ENCODE measurements around the gene PHF20. TPM values are rescaled to one million over a fixed set of nuclear protein-coding genes. Genes with fewer than 3 reads are reported as not detected.
"Not testable (repeated sequence)": the region's sequence is repeated elsewhere in the genome, so short reads cannot be mapped to it uniquely, and the experiment has no call there.

PHF20 gene
- total RNA-seq, 1 donor from 2014 or later = 37.2 TPM

DNA sequence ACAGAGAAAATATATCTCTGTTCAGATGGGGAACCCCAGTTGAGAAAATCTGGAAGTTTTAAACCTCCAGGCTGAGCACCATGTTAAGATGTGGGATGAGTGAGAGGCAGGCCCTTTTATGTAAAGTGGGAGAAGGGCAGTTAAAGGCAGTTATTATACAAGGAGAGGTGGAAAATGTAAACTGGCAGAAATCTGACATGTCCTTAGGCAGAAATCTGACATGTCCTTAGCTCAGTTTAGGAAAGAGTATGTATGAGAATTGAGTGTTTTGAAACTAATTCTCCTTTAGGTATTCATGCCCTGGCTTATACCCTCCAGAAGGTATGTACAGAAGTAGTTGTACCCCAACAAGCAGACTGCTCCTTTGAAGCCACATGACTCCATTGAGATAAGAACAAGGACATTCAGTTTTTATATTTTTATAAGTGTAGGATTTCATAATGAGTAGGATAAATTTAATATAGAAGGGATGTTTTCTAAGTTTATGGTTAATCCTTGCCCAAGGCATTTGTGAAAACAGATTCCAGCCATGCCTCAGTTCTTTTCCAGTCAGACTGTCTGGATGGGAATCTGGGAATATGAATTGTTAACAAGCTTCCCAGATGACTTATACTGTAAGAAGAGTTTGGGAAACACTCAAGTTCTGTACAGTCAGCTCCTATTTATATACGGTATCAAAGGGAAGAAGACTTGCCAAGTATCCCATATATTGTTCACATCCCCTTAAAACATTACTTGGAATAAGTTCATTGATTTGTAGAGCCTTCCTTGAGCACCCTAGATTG lies 94.8 kb downstream of the PHF20 start:
- no peak for ATAC-seq (ENCODE audit: poor library complexity)
- intact Hi-C loops (cut with DNase I) = no loop called here
- DNase-seq = no peak

DNA sequence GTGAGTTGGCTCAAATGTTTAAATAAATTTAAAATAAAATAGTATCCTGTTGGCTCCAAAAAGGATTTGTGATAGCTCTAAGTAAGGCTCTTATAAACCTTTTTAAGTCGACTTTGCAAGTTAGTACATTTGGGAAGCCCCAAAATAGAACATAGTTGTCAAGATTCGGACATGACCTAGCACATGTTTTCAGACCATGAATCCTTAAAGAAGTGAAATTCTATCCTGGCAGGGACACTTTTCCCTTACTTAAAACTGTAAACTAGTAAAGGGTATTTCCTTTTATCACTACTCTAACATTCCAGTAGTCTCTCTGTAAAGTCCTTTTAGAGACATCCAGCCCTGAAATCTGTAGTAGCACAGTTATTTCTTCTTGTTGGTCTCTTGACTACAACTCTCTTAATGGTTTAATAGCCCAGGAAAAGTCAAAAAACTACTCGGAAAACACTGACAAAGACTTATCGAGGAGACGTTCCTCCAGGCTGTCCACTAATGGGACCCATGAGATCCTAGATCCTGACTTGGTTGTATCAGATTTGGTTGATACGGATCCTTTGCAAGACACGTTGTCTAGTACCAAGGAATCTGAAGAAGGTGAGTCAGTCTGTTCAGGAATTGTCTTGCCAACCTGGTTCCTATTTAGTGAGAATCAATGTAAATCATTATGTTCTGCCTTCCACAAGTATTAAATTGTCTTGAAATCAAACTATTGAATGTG lies 98.9 kb downstream of the PHF20 start:
- ATAC-seq (ENCODE audit: poor library complexity) (no peak), DNase-seq (no peak)
- intact Hi-C loops (cut with DNase I) = no loop called here

DNA sequence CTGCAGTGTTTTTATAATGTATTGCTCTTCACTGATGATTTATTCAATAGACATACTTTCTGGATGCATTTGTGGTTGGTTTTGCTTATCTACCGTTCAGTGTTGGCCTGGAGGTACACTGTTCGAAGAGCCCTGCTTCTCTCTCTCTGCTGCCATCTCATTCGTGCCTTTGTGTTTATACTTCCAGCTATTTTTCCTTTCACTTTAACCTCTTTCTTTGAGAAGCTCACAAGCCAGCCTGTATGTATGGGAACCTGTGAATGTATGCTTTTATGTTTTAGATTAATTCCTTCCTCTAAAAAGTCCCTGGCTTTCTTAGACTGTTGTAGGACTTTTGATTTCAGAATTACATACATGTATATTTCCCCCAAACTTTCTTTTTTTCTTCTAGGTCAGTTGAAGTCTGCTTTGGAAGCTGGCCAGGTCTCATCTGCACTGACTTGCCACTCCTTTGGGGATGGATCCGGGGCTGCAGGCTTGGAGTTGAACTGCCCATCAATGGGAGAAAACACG lies 99.5 kb downstream of the PHF20 start:
- intact Hi-C loops (cut with DNase I) = no loop called here
- ATAC-seq (ENCODE audit: poor library complexity) (peak; percentile 34), DNase-seq (no peak)

DNA sequence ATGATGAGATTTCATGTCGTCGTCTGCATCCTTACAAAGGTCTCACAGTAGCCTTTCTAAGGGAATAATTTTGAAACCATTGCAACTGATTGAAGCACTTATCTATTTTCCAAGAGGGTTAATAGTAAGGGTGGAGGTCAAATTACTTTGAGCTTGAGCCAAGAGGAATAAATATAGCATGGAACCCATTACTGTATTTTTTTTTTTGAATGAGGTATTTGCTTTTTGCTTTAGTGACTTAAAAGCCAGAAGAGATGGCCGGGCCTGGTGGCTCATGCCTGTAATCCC lies 104.2 kb downstream of the PHF20 start:
- no peak for ATAC-seq (ENCODE audit: poor library complexity)

DNA sequence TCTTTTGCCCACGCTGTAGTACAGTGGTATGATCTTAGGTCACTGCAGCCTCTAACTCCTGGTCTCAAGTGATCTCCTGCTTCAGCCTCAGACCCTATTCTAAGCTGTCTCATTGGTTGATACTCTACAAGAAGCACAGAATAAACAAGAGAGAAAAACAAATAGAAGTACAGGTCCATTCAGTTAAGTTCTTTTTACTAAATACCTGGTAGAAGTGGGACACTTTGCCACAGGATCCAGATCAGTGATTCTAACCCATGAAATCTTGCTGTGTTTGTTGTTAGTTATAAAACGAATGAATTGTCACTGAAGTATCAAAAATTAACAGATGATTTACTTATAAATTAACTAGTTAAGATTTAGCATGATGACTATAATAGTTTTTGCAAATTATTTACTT lies 105.8 kb downstream of the PHF20 start:
- ATAC-seq (ENCODE audit: poor library complexity) (no peak), DNase-seq (no peak)
- intact Hi-C loops (cut with DNase I) = no loop called here

More for the DNA sequence above, 104.2 kb downstream of the PHF20 start:
- intact Hi-C loops (cut with DNase I) = no loop called here
- no peak for DNase-seq

DNA sequence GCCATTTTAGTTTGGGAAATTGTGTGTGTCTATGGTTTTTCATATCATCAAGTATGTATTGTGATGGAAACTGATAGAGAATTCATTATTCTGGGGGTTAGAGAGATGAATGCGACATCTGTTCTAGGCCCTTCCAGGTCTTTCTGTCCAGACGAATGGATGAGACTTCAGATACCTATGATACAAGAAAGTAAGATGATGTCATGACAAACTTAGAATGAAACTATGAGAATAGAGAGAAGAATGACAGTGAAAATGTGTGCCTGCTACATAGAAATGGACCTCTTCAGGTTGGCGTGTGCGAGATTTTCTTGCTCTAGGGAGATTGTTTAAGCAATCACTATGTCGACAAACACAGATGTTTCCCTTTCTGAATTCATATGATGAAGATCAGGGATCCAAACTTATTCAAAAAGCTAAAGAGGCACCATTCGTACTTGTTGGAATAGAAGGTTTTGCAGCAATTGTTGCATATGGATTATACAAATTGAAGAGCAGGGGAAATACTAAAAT lies 106.4 kb downstream of the PHF20 start:
- intact Hi-C loops (cut with DNase I) = no loop called here
- DNase-seq (no peak), ATAC-seq (ENCODE audit: poor library complexity) (no peak)

DNA sequence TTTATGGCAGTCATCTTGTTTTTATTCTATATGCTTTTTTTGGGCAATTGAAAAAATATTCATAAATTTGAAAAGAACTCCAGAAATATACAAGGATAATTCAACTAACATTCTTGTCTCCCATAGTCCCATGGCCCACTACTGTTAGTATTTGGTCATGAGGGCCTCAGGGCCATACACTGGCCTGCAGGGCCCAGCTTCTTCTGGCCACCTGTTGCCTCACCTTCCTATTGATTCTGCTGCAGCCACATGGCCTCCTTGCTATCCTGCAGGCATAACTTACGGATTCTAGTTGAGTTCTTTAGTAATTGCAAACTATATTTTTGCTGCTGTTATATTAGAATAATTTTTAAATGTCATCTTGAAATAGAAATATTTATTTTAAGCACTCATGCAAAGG lies 109.9 kb downstream of the PHF20 start:
- DNase-seq (no peak), ATAC-seq (ENCODE audit: poor library complexity) (no peak)
- intact Hi-C loops (cut with DNase I) = loop anchor here (10.0 kb wide), 1 partner anchor 137 kb away; the partner anchor contains the start of gene RBM39

DNA sequence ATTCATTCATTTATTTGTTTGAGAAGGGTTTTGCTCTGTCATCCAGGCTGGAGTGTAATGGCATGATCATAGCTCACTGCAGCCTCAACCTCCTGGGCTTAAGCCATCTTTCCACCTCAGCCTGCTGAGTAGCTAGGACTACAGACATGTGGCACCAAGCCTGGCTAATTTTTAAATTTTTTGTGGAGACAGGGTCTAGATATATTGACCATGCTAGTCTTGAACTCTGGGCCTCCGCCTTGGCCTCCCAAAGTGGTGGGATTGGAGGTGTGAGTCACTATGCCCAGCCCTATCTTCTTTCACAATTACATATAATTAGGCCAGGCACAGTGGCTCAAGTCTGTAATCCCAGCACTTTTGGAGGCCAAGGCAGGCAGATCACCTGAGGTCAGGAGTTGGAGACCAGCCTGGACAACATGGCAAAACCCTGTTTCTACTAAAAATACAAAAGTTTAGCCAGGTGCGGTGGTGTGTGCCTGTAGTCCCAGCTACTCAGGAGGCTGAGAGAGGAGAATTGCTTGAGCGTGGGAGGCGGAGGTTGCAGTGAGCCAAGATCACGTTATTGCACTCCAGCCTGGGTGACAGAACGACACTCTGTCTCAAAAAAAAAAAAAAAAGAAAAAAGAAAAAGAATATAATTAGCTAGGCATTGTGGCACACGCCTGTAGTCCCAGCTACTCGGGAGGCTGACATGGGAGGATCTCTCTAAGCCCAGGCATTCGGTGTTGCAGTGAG lies 110.8 kb downstream of the PHF20 start:
- DNase-seq; ATAC-seq (ENCODE audit: poor library complexity): not testable (repeated sequence)
- intact Hi-C loops (cut with DNase I) = loop anchor here (10.0 kb wide), 1 partner anchor 138 kb away; the partner anchor contains the start of gene RBM39

DNA sequence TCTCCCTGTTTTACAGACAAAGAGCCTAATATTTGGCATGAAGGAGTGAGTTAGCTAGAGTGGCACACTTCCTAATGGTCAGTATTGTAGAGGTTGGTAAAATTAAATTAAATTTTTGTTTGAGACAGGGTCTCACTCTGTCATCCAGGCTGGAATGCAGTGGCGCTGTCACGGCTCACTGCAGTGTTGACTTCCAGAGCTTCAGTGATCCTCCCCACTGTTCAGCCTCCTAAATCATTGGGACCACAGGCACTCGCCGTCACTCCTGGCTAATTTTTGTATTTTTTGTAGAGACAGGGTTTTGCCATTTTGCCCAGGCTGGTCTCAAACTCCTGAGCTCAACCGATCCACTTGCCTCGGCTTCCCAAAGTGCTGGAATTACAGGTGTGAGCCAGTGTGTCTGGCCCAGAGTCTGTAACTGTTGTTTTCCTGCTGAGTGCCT lies 111.5 kb downstream of the PHF20 start:
- ATAC-seq (ENCODE audit: poor library complexity) = no peak
- DNase-seq = no peak
- intact Hi-C loops (cut with DNase I) = loop anchor here (10.0 kb wide), 1 partner anchor 139 kb away; the partner anchor contains the start of gene RBM39

DNA sequence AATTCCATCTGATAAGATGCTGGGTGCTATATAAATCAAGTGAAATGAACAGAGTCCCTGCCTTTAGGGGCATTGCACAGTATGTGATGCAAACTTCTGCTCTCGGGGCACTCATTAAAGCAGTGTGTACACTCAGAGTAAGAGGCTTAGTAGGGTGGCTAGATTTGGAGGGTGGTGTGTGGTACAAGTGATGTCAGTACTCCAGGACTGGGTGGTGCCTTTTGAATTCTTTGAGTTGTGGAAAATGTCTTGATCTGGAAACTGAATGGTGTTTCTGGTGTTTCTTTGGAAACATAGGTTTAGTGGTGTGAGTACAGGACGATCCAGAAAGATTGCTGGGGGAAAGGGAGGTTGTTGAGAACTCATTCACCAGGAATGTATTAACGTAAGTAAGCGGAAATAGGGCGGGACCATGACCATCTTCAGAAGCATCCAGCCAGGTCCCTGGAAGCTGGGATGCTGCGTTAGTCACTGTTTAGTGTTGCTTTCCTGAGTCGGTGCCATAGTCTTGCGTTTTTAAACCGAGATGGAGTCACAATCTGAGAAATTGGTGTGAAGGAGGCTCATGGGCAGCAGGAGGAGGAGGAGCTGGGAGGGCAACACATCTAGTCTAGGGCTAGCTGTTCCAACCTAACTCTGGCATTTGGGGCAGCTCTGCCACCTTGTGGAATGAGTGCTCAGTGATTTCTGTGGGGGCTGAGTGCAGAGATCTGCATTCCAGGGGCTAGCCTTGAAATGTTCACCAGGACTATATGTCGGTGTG lies 112.1 kb downstream of the PHF20 start:
- intact Hi-C loops (cut with DNase I) = loop anchor here (10.0 kb wide), 1 partner anchor 139 kb away; the partner anchor contains the start of gene RBM39
- ATAC-seq (ENCODE audit: poor library complexity) (peak; percentile 84), DNase-seq (peak; percentile 78)

DNA sequence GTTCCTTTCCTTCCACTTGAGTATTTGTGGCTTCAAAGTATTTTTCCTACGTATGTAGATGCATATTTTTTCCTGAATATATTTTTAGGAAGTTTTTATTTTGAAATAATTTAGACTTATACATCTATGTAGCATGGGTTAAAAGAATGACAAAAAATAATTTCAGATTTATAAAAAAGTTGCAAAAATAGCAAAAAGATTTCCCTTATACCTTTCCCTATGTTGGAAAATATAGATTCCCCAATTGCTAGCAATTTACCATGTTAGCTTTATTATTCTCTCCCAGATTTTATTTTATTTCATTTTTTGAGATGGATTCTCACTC lies 112.7 kb downstream of the PHF20 start:
- intact Hi-C loops (cut with DNase I) = loop anchor here (10.0 kb wide), 1 partner anchor 140 kb away; the partner anchor contains the start of gene RBM39
- DNase-seq = no peak
- ATAC-seq (ENCODE audit: poor library complexity) = no peak

DNA sequence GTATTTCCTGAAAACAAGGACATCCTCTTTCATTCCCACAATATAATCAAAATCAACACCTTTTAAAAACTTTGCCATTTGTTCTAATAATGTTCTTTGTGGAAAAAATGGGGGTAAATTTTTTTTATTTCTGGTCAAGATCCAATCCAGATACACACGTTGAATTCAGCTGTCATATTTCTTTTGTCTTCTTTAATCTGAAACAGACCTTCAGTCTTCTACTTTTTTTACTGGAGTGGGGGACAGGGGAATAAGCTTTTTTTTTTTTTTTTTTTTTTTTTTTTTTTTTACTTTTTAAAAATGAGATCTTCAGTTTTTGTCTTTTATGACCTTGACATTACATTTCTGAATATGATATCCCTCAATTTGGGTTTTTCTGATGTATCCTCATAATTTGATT lies 113.4 kb downstream of the PHF20 start:
- no peak for ATAC-seq (ENCODE audit: poor library complexity)
- intact Hi-C loops (cut with DNase I) = loop anchor here (10.0 kb wide), 1 partner anchor 140 kb away; the partner anchor contains the start of gene RBM39

DNA sequence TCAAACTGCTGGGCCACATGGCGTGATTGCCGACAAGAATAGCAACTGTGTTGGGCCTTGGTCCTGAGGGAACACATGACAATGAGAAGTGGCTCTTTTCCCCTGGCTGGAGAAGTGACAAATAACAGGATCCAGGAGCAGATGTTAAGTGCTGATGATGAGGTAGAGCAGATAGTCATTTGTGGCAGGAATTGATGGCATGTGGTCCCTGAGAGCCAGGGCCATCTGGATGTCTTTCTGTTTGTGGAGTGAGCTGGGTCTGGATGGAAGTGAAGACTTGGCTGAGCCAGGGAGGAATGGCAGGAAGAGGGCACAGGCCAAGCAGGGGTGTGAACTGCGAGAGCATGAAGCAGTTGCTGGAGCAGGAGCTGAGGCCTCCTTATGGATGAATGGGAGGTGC lies 114.7 kb downstream of the PHF20 start:
- intact Hi-C loops (cut with DNase I) = loop anchor here (10.0 kb wide), 1 partner anchor 142 kb away; the partner anchor contains the start of gene RBM39
- DNase-seq (peak; percentile 59), ATAC-seq (ENCODE audit: poor library complexity) (peak; percentile 90)

More for the DNA sequence above, 113.4 kb downstream of the PHF20 start:
- no peak for DNase-seq

DNA sequence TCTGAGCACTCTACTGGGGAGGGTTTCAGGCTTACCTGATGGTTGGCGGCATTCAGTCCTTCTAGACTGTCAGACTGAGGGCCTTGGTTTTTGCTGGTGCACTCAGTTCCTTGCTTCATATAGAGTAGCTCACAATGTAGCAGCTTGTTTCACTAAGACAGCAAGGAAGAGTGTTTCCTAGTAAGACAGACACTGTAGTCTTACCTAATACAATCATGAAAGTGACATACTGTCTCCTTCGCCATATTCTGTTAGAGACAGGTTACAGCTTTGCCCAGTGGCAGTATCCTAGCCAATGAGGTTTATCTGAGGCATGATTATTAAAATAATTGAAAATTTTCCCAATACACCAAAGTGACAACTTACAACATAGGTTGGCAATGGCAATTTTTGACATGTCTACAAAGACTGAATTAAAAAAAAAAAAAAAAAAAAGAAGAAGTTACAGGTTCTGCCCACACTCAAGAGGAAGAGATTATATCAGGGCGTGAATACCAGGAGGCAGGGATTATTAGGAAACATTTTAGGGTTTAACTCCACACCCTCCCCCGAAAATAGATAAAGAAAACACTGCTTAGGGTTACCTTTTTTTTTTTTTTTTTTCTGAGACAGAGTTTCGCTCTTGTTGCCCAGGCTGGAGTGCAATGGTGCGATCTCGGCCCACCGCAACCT lies 115.7 kb downstream of the PHF20 start:
- DNase-seq = no peak
- no peak for ATAC-seq (ENCODE audit: poor library complexity)
- intact Hi-C loops (cut with DNase I) = loop anchor here (10.0 kb wide), 1 partner anchor 143 kb away; the partner anchor contains the start of gene RBM39

DNA sequence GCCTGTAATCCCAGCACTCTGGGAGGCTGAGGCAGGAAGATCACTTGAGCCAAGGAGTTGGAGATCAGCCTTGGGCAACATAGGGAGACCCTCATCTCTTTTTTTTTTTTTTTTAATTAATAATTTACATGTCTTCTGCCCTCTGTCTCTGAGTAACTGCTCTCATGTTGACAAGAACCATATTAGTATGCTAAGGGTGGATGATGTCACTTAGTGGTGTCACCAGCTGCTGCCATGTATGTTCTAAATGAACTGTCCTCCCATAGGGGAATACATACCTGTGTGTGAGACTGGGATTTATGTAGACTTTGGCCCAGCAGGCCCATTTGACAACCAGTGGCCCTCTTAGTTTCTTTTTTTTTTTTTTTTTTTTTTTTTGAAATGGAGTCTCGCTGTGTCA lies 116.8 kb downstream of the PHF20 start:
- no peak for ATAC-seq (ENCODE audit: poor library complexity)
- intact Hi-C loops (cut with DNase I) = loop anchor here (10.0 kb wide), 1 partner anchor 144 kb away; the partner anchor contains the start of gene RBM39
- no peak for DNase-seq

DNA sequence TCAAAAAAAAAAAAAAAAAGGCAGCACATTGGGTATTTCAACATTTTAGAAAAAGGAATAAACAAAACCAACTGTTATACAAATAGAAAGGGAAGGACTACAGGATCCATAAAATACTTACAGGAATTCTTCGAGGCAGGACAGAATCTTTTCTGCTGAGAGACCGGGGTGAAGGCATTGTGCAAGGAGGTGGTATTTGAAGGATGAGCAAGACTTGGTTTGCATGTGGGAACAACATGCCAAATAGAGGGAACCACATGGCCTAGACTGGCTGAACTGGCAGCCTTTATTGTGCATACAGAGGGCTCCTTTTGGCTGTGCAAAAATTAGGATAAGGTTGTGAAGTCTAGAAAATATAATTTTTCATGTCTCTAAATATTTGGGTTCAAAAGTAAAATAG lies 119.6 kb downstream of the PHF20 start:
- DNase-seq (no peak), ATAC-seq (ENCODE audit: poor library complexity) (no peak)
- intact Hi-C loops (cut with DNase I) = no loop called here

DNA sequence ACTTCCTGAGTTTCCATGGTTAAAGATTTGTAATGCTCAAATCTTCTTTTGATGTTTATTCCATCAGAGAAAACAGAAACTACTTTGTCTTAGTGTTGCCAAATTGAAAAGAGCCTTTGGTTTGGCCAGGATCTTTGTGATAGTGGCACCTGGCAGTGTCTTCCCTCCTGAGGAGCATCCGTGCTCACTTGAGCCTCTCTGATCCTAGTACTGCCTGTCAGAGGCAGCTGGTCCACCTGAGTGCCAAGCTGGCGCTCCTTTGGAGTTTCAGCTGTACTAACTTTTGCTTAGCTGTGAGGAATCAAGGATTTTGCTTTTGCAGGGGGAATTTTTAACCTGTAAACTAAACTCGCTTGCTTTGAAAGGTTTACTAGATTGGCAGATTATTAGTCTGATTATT lies 121.1 kb downstream of the PHF20 start:
- intact Hi-C loops (cut with DNase I) = no loop called here

More for the DNA sequence above, 121.1 kb downstream of the PHF20 start:
- ATAC-seq (ENCODE audit: poor library complexity) (no peak), DNase-seq (no peak)

Measured in Right ventricle myocardium superior (tissue), 1 donor.